Measurements from ENCODE around the gene JUNB.

The JUNB gene

GRCh38 chr19:12774588-12775555 lies 16.4 kb upstream of the JUNB start, which contains the start of gene HOOK2:
Gene HOOK2 (minus strand): TSS chr19:12775552. CDS start chr19:12775449, 103 bp downstream.
- peak; percentile 42 for DNase-seq

DNA sequence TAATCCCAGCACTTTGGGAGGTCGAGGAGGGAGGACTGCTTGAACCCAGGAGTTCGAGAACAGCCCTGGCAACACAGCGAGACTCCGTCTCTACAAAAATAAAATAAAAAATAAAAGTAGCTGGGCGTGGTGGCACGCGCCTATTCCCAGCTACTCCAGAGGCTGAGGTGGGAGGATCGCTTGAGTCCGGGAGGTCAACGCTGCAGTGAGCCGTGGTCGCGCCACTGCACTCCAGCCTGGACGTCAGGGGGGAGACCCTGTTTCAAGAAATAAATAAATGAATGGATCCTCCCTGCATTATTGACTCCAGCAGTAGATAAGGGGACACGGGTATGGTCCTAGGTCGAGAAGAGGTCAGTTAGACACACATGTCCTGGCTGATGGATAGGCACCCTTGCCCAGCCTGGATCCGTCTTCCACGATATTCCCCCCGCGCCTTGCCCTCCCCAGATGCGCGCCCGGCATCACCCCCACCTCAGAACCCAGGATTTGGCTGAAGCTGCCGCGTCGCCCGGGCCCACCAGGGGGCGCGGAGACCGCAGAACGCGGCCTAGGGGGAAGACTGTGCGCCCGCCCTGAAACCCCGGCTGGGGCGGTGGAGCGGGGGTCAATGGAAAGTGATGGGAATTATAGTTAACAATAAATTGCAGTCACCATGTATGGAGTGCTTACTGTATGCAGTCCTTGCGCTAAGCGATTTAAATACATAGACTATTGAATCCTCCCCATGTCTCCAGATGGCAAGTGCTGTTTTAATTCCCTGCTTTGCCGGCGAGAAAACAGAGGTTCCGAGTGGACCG lies 13.9 kb upstream of the JUNB start:
- peak; percentile 92 for DNase-seq

DNA sequence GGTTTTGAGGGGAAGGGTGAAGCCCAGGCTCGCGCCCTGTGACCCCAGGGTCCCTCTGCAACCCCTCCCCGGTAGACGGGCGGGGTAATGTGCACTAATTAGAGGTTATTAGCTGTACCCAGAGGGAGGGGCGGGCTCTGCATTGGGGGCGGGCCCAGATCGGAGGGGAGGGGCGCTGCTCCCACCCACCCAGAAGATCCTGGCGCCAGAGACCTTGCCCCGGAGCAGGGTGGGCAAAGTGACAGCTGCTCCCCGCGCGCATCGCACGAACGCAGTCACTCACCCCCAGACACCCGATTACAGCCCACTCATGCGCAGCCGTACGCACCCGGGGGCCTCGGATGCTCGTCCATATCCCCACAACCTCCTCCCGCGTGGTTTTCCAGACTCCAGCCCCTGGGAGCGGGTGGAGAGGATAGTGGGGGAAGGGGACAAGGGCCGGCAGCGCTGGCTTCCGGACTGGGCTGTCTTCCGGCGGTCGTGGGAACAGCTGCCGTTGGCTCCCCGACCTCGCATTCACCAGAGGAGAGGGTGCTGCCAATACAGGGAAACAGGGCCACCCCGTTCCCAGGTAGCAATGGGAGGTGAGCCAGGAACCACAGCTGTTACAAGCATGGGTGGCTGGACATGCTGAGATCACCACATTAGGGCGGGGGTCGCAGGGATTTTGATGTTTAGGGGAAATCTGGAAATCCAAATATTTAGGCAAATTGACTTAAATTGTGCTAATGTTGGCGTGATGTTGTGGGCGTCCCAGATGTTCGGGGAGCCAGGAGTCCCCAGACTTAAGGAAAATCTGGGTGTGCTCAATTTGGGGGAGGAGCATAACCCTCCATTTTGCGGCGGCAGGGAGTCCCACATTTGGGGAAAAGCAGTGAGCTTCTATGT lies 13.0 kb upstream of the JUNB start:
- peak; percentile 69 for DNase-seq

DNA sequence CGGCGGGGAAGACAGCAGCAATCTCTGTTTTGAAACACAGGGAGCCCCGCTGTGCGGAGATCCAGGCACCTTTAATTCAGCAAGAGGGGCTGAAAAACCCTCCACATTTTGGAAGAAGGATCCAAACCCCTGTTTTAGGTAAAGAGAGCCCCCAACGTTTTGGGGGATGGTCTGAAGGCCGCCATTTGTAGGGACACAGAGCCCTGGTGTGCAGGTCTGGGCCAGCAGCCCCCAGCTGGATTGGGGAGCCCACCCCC lies 12.5 kb upstream of the JUNB start:
- no peak for DNase-seq

- peak; percentile 54 for DNase-seq
Measured at GRCh38 chr19:12779162-12779993, 11.9 kb upstream of the JUNB start.

DNA sequence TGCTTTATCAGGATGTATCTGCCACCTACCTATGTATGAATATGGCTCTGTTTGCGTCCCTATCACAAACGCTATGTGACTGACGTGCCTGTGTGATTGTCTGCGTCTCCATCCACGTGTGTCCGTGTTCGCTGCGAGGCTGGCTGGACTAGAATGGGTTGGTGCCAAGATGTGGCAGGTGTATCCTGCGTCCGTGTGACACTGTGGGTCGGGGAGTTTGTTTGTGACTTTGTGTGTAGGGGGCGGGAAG lies 9.2 kb upstream of the JUNB start:
- no peak for DNase-seq

DNA sequence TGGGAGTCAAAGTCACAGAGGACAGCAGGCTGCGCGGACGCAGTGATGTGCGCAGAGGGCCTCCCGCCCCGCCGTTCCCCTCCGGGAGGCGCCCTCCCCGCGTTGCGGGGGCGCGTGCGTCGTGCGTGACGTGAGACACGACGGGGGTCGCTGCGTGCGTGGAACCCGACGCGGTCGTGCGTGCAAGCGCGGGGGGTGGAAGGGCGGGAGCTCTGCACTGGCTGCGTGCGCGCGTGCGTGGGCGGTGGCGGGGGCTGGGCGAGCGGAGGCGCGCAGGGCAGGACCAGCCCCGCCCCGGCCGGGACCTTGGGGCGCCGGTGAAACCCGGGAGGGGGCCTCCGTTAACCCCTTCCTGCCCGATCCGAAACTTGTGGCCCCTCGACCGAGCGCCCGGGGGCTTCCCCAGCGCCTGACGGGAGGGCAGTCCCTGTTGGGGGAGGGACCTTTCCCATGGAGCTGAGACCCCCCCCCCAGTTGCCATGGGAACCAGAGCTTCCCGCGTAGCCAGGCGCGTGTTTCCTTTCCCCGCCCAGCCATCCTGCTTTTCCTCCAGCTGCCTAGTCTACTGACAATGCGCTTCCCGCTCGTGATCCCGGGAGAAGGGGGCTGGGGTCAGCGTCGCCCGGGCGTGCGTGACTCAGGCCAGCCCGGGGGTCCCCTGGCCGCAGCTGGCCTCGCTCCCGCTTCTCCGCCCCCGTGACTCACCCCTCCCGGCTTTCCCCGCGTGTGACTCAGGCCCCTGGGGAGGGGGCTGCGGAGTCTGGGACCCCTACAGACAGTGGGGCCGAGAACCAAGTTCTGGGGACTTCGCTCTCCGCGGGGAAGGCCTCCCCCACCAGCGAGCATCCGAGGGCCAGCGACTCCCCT lies 8.6 kb upstream of the JUNB start:
- DNase-seq: peak; percentile 94

GRCh38 chr19:12783291-12783848 lies 7.9 kb upstream of the JUNB start:
- DNase-seq: no peak

GRCh38 chr19:12783849-12784393 lies 7.4 kb upstream of the JUNB start:
- DNase-seq: peak; percentile 58

GRCh38 chr19:12784394-12784870 lies 6.9 kb upstream of the JUNB start:
- no peak for DNase-seq

DNA sequence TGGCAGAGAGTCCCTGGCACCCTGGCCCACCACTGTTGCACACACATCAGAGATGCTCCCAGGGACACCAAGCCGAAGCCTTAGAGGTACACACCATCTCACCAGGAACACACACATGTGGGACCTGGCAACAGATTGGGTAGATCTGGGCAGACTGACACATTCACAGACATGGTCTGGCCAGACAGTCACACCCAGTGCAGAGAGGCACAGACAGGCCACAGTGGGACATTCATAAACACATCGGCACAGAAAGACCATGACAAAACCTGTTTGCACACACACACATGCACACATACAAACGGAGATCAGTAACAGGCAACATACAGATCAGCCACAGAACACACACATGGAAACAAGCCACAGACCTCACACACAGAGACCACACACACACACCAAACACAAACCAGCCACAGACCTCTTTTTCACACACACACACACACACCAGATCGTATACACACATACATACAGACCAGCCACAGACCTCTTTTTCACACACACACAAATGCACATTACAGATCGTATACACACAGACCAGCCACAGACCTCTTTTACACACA lies 6.3 kb upstream of the JUNB start:
- DNase-seq: peak; percentile 53

- DNase-seq: peak; percentile 37
Measured at GRCh38 chr19:12785431-12786031, 5.8 kb upstream of the JUNB start.

GRCh38 chr19:12786141-12786870 lies 5.0 kb upstream of the JUNB start:
- peak; percentile 33 for DNase-seq

DNA sequence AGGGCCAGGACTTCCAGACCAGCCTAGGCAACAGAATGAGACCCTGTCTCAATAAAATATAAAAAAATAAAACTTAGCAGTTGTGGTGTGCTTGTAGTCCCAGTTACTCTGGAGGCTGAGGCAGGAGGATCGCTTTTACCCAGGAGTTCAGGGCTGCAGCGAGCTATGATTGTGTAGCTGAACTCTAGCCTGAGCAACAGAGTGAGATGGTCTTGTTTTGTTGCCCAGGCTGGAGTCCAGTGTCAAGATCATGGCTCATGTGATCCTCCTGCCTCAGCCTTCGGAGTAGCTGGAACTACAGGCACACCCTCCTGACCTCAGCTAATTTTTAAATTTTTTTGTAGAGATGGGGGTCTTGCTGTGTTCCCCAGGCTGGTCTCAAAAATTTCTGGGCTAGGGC lies 4.3 kb upstream of the JUNB start:
- DNase-seq: no peak

- no peak for DNase-seq
Measured at GRCh38 chr19:12787458-12787857, 3.8 kb upstream of the JUNB start.

DNA sequence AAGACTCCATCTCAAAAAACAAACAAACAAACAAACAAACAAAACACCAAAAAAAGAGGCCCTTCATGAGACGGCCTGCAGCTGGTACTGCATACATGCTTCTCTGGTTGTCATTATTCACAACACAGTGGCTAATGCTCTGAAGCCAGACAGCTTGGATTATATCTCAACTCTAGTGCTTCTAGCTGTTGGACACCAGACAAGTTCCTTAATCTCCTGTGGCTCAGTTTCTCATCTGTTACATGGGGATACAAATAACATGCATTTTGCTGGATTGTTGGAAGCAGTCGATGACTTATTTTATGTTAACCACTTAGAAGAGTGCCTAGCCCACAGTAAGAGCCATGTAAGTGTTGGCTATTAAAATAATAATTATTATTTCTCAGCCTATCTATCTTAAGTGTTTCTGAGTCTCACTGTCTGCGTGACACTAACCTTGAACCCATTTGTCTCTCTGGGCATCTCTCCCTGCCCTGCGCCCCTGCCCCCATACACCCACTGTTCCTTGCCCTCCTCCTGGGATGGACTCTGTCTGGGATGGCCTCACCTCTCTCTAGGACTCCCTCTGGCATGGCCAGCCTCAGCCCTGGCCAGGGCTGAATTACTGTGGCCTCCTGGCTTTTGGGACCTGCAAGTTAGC lies 3.1 kb upstream of the JUNB start:
- no peak for DNase-seq

DNA sequence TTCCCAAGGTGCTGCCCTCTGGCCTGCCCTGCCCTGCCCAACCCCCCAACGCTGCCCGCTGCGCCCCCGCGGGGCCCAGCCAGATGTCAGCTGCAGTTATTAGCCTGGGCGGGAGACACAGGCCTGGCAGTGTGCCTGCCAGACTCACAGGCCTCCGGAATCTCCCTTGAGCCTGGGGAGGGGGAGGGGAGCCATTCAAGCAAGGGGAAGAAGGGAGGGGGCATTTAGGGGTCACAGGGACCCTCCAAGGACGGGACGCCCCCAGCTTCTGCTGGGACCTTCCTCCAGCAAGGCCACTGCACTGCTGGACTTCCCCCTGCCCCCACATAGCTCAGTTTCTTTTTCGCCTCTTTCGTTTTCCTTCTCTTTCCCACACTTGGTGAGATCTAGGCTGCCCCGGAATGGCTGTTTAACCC lies 2.6 kb upstream of the JUNB start:
- DNase-seq: peak; percentile 69

GRCh38 chr19:12789098-12789903 lies 2.0 kb upstream of the JUNB start:
- peak; percentile 64 for DNase-seq

All from stimulated activated CD8-positive, alpha-beta memory T cell treated with anti-CD3 and anti-CD28 coated beads, Interleukin-4, amount 100 ng/mL, for 48 hours (primary cell).